Skeletal muscle tissue (tissue), 4 donors: ENCODE measurements around the gene CD300A. TPM values are rescaled to one million over a fixed set of nuclear protein-coding genes. Genes with fewer than 3 reads are reported as not detected.
A peak's percentile ranks its signal among the peaks of the same experiment; 100 is the strongest.

Experiments used
- H3K27ac ChIP-seq: one replicate; pipeline ENCODE4 v1.7.0; 2013; ENCODE audit warnings: mild to moderate bottlenecking, low read depth, low read length, inconsistent platforms
- H3K27me3 ChIP-seq, 3 donors: one replicate each; pipeline ENCODE4 v1.7.0; 2013; ENCODE audit warnings: low read length in 3 of 3; ENCODE audit not compliant: control insufficient read depth in 3 of 3, insufficient read depth in 3 of 3
- H3K36me3 ChIP-seq, 3 donors: one replicate each; pipeline ENCODE4 v1.7.0; 2013; ENCODE audit warnings: low read length in 3 of 3; ENCODE audit not compliant: control insufficient read depth in 3 of 3, insufficient read depth in 3 of 3
- H3K4me1 ChIP-seq, 3 donors: one replicate each; pipeline ENCODE4 v1.7.0; 2013; ENCODE audit warnings: low read length in 3 of 3, mild to moderate bottlenecking in 3 of 3; ENCODE audit not compliant: control insufficient read depth in 3 of 3, insufficient read depth in 3 of 3
- H3K4me3 ChIP-seq, 3 donors: one replicate each; pipeline ENCODE4 v1.7.0; 2013; ENCODE audit warnings: low read length in 3 of 3
- H3K9ac ChIP-seq, 3 donors: one replicate each; pipeline ENCODE4 v1.7.0; 2013; ENCODE audit warnings: low read length in 3 of 3, mild to moderate bottlenecking in 3 of 3, moderate library complexity in 2 of 3, low read depth in 1 of 3
- H3K9me3 ChIP-seq, 3 donors: one replicate each; pipeline ENCODE4 v1.7.0; 2013; ENCODE audit warnings: low read length in 3 of 3; ENCODE audit not compliant: control insufficient read depth in 3 of 3
- total RNA-seq: library from RNA; depleted of rRNA; stranded (reverse); fragments of >200 nt; gene quantifications from one replicate; pipeline ENCODE4 v1.2.3, GENCODE V29; 2014
- donor health status: Osteomylitis.

CD300A gene
- total RNA-seq, 1 donor from 2014 or later, result 1.0 TPM

GRCh38 chr17:74473294-74473693, 6.9 kb downstream of the CD300A start:
- no peak overlapping the region for H3K27ac ChIP-seq
- H3K9ac ChIP-seq, result no peak overlapping the region
- H3K4me3 ChIP-seq, result no peak overlapping the region
- peaks cover 1 to 5% (median 2%) of the 10 kb centered on the region in 3 donors for H3K4me1 ChIP-seq
- H3K27me3 ChIP-seq, result peaks cover 0 to 6% (median 0%) of the 10 kb centered on the region in 3 donors
- H3K36me3 ChIP-seq, result no peaks in the 10 kb centered on the region
- peaks cover 0 to 2% (median 0%) of the 10 kb centered on the region in 3 donors for H3K9me3 ChIP-seq

GRCh38 chr17:74474043-74474792, 7.8 kb downstream of the CD300A start:
- Histone ChIP-seq H3K9me3 (peaks cover 0 to 2% (median 0%) of the 10 kb centered on the region in 3 donors), H3K27ac (no peak overlapping the region), H3K36me3 (no peaks in the 10 kb centered on the region), H3K4me3 (no peak overlapping the region), H3K4me1 (peaks cover 2 to 5% (median 4%) of the 10 kb centered on the region in 3 donors), H3K27me3 (peaks cover 0 to 6% (median 0%) of the 10 kb centered on the region in 3 donors), H3K9ac (no peak overlapping the region)

DNA sequence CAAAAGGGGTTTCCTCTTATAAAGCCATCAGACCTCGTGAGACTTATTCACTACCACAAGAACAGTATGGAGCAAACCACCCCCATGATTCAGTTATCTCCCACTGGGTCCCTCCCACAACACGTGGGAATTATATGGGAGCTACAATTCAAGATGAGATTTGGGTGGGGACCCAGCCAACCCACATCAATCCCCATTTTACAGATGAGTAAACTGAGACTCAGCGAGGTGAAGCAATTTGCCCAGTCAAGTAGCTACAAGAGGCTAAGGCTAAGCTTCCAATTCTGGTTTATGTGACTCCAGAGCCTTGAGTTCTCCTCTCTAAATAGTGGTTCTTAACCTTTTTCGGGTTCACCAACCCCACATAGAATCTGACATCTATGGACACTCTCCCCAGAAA, 8.8 kb downstream of the CD300A start:
- Histone ChIP-seq H3K4me1 (peaks cover 2 to 5% (median 4%) of the 10 kb centered on the region in 3 donors), H3K9ac (no peak overlapping the region), H3K4me3 (no peak overlapping the region), H3K36me3 (no peaks in the 10 kb centered on the region), H3K27me3 (peaks cover 0 to 6% (median 0%) of the 10 kb centered on the region in 3 donors), H3K9me3 (peaks cover 0 to 2% (median 0%) of the 10 kb centered on the region in 3 donors), H3K27ac (no peak overlapping the region)

- no peak overlapping the region for H3K4me3 ChIP-seq
- H3K27me3 ChIP-seq, result peaks cover 0 to 6% (median 0%) of the 10 kb centered on the region in 3 donors
- H3K4me1 ChIP-seq, result peaks cover 2 to 5% (median 4%) of the 10 kb centered on the region in 3 donors
- H3K9me3 ChIP-seq, result peaks cover 0 to 2% (median 0%) of the 10 kb centered on the region in 3 donors
- H3K27ac ChIP-seq, result no peak overlapping the region
- H3K36me3 ChIP-seq, result no peaks in the 10 kb centered on the region
- H3K9ac ChIP-seq, result no peak overlapping the region
Measured at GRCh38 chr17:74477411-74477810, 11.0 kb downstream of the CD300A start.

GRCh38 chr17:74478420-74479100, 12.1 kb downstream of the CD300A start:
- Histone ChIP-seq H3K4me3 (no peak overlapping the region), H3K36me3 (no peaks in the 10 kb centered on the region), H3K9me3 (peaks cover 0 to 2% (median 0%) of the 10 kb centered on the region in 3 donors), H3K9ac (no peak overlapping the region), H3K4me1 (peaks cover 4 to 5% (median 5%) of the 10 kb centered on the region in 3 donors), H3K27me3 (peaks cover 0 to 6% (median 0%) of the 10 kb centered on the region in 3 donors), H3K27ac (no peak overlapping the region)

DNA sequence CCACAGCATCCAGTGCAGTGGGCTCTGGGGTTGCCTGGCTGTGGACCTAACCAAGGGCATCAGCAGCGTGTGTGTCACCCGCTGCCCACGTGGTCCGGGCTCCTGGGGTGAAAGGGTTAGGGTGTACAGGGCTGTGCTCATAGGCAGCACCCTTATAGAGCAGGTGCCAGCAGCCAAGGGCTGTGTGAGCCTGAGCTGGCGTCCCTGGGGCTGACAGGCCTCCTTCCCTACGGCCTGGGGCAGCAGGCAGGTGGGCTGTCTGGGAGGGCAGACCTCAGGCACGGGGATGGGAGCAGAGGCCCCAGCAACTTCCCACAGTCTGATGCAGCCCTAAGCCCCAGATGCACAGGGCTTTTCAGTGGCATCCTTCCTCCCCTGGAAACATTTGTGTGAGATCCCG, 13.9 kb downstream of the CD300A start:
- no peak overlapping the region for H3K9ac ChIP-seq
- no peaks in the 10 kb centered on the region for H3K36me3 ChIP-seq
- H3K4me1 ChIP-seq, result peaks cover 11 to 20% (median 19%) of the 10 kb centered on the region in 3 donors
- H3K27ac ChIP-seq, result no peak overlapping the region
- H3K9me3 ChIP-seq, result peaks cover 0 to 2% (median 0%) of the 10 kb centered on the region in 3 donors
- no peak overlapping the region for H3K4me3 ChIP-seq
- no peaks in the 10 kb centered on the region for H3K27me3 ChIP-seq

- Histone ChIP-seq H3K36me3 (no peaks in the 10 kb centered on the region), H3K9me3 (no peaks in the 10 kb centered on the region), H3K9ac (no peak overlapping the region), H3K4me1 (peaks cover 17 to 32% (median 31%) of the 10 kb centered on the region in 3 donors), H3K27ac (no peak overlapping the region), H3K27me3 (no peaks in the 10 kb centered on the region), H3K4me3 (no peak overlapping the region)
Measured at GRCh38 chr17:74481621-74482020, 15.2 kb downstream of the CD300A start.

DNA sequence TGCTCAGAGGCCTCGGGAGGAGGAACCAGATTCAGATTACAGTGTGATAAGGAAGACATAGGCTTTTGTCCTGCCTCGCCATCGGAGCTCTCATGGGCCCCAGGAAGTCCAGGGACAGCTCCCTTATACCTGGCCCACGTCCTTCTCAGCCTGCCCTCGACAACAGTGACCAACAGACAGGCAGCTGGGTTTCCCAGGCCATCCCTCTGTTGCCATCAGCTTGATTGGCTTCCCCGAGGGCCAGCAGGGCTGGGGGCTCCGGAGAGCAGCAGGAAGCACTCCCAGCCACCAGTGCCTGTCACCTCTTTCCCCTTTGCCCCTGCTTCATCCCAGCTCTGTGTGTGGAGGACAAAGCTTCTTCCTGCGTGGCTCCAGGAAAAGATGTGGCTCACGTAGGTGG, 17.6 kb downstream of the CD300A start:
- Histone ChIP-seq H3K36me3 (no peaks in the 10 kb centered on the region), H3K27ac (no peak overlapping the region), H3K4me3 (no peak overlapping the region), H3K27me3 (no peaks in the 10 kb centered on the region), H3K4me1 (peaks cover 13 to 33% (median 28%) of the 10 kb centered on the region in 3 donors), H3K9me3 (no peaks in the 10 kb centered on the region), H3K9ac (peak overlapping the region in 1 of 3 donors; percentile 57)

- Histone ChIP-seq H3K4me3 (no peak overlapping the region), H3K4me1 (peaks cover 13 to 33% (median 28%) of the 10 kb centered on the region in 3 donors), H3K27ac (peak overlapping the region; percentile 82), H3K9me3 (no peaks in the 10 kb centered on the region), H3K27me3 (no peaks in the 10 kb centered on the region), H3K36me3 (no peaks in the 10 kb centered on the region), H3K9ac (peak overlapping the region in 1 of 3 donors; percentile 54)
Measured at GRCh38 chr17:74485022-74485743, 18.7 kb downstream of the CD300A start.
